ENCODE measurements around the gene NKIRAS1.

The NKIRAS1 gene

GRCh38 chr3:23945913-23946687, 29.3 kb upstream of the NKIRAS1 start (continued):
- TF ChIP-seq, protein P1, sequence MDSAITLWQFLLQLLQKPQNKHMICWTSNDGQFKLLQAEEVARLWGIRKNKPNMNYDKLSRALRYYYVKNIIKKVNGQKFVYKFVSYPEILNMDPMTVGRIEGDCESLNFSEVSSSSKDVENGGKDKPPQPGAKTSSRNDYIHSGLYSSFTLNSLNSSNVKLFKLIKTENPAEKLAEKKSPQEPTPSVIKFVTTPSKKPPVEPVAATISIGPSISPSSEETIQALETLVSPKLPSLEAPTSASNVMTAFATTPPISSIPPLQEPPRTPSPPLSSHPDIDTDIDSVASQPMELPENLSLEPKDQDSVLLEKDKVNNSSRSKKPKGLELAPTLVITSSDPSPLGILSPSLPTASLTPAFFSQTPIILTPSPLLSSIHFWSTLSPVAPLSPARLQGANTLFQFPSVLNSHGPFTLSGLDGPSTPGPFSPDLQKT (IDR thresholded peaks at IDR 0.05; ENCODE audit: borderline replicate concordance, low read depth, low read length), result no peak
- TF ChIP-seq, protein P2, sequence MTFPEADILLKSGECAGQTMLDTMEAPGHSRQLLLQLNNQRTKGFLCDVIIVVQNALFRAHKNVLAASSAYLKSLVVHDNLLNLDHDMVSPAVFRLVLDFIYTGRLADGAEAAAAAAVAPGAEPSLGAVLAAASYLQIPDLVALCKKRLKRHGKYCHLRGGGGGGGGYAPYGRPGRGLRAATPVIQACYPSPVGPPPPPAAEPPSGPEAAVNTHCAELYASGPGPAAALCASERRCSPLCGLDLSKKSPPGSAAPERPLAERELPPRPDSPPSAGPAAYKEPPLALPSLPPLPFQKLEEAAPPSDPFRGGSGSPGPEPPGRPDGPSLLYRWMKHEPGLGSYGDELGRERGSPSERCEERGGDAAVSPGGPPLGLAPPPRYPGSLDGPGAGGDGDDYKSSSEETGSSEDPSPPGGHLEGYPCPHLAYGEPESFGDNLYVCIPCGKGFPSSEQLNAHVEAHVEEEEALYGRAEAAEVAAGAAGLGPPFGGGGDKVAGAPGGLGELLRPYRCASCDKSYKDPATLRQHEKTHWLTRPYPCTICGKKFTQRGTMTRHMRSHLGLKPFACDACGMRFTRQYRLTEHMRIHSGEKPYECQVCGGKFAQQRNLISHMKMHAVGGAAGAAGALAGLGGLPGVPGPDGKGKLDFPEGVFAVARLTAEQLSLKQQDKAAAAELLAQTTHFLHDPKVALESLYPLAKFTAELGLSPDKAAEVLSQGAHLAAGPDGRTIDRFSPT (tag by site-specific recombination; IDR thresholded peaks at IDR 0.05), result peak; percentile 72; the same call in 1 of the 2 replicates
- no peak for TF ChIP-seq ZBTB49 (tag by site-specific recombination; IDR thresholded peaks at IDR 0.05; ENCODE audit: low read depth)
- TF ChIP-seq KLF17 (tag by site-specific recombination; IDR thresholded peaks at IDR 0.05), result 0 out of 2 replicates have a peak, but pooled peaks have one; percentile 44
- no peak for TF ChIP-seq ZNF223 (tag by site-specific recombination; IDR thresholded peaks at IDR 0.05)
- TF ChIP-seq ZSCAN16 (tag by site-specific recombination; IDR thresholded peaks at IDR 0.05), result no peak
- TF ChIP-seq ZBTB8A (tag by site-specific recombination; IDR thresholded peaks at IDR 0.05), result peak; percentile 100
- no peak for TF ChIP-seq ZNF830 (tag by site-specific recombination; IDR thresholded peaks at IDR 0.05; ENCODE audit: low read depth)
- TF ChIP-seq, protein P3, sequence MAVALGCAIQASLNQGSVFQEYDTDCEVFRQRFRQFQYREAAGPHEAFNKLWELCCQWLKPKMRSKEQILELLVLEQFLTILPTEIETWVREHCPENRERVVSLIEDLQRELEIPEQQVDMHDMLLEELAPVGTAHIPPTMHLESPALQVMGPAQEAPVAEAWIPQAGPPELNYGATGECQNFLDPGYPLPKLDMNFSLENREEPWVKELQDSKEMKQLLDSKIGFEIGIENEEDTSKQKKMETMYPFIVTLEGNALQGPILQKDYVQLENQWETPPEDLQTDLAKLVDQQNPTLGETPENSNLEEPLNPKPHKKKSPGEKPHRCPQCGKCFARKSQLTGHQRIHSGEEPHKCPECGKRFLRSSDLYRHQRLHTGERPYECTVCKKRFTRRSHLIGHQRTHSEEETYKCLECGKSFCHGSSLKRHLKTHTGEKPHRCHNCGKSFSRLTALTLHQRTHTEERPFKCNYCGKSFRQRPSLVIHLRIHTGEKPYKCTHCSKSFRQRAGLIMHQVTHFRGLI (tag by site-specific recombination; IDR thresholded peaks at IDR 0.05), result no peak; the same call in 1 of the 2 replicates
- peak; percentile 57; the same call in 1 of the 2 replicates for TF ChIP-seq ZNF843 (tag by site-specific recombination; IDR thresholded peaks at IDR 0.05)
- TF ChIP-seq ZNF23 (tag by site-specific recombination; IDR thresholded peaks at IDR 0.05; ENCODE audit: borderline replicate concordance), result no peak
- TF ChIP-seq ZNF404 (tag by site-specific recombination; IDR thresholded peaks at IDR 0.05), result no peak
- TF ChIP-seq ZSCAN23 (tag by site-specific recombination; IDR thresholded peaks at IDR 0.05), result no peak
- TF ChIP-seq PRDM1 (tag by site-specific recombination; IDR thresholded peaks at IDR 0.05), result no peak
- TF ChIP-seq SCRT1 (tag by site-specific recombination; IDR thresholded peaks at IDR 0.05; ENCODE audit: borderline replicate concordance), result no peak
- TF ChIP-seq KLF16 (tag by site-specific recombination; IDR thresholded peaks at IDR 0.05), result peak; percentile 62
- TF ChIP-seq ZNF426 (tag by site-specific recombination; IDR thresholded peaks at IDR 0.05), result no peak
- no peak for TF ChIP-seq ZFP69B (tag by site-specific recombination; IDR thresholded peaks at IDR 0.05)
- no peak for TF ChIP-seq ZNF398 (tag by site-specific recombination; IDR thresholded peaks at IDR 0.05)
- TF ChIP-seq SP7 (tag by site-specific recombination; IDR thresholded peaks at IDR 0.05), result peak; percentile 88
- TF ChIP-seq ZNF138 (tag by site-specific recombination; IDR thresholded peaks at IDR 0.05; ENCODE audit: borderline replicate concordance), result no peak
- peak; percentile 97 for TF ChIP-seq KLF10 (tag by site-specific recombination; IDR thresholded peaks at IDR 0.05)
- TF ChIP-seq EGR2 (tag by site-specific recombination; IDR thresholded peaks at IDR 0.05; ENCODE audit: low read depth), result peak; percentile 89
- TF ChIP-seq ZNF146 (tag by site-specific recombination; IDR thresholded peaks at IDR 0.05), result no peak
- no peak for TF ChIP-seq MEIS1 (CRISPR knock-in tag; IDR thresholded peaks at IDR 0.05; ENCODE audit: borderline replicate concordance)
- TF ChIP-seq, protein P4, sequence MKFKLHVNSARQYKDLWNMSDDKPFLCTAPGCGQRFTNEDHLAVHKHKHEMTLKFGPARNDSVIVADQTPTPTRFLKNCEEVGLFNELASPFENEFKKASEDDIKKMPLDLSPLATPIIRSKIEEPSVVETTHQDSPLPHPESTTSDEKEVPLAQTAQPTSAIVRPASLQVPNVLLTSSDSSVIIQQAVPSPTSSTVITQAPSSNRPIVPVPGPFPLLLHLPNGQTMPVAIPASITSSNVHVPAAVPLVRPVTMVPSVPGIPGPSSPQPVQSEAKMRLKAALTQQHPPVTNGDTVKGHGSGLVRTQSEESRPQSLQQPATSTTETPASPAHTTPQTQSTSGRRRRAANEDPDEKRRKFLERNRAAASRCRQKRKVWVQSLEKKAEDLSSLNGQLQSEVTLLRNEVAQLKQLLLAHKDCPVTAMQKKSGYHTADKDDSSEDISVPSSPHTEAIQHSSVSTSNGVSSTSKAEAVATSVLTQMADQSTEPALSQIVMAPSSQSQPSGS (tag by site-specific recombination; IDR thresholded peaks at IDR 0.05; ENCODE audit: low read depth), result peak; percentile 29; the same call in 1 of the 2 replicates
- TF ChIP-seq ZNF121 (tag by site-specific recombination; IDR thresholded peaks at IDR 0.05), result 0 out of 2 replicates have a peak, but pooled peaks have one; percentile 18
- 0 out of 2 replicates have a peak, but pooled peaks have one; percentile 35 for TF ChIP-seq YY1 (tag by site-specific recombination; IDR thresholded peaks at IDR 0.05)
